Measurements from ENCODE around the gene TMEM86B.
"Not testable (repeated sequence)": the region's sequence is repeated elsewhere in the genome, so short reads cannot be mapped to it uniquely, and the experiment has no call there.

The TMEM86B gene

DNA sequence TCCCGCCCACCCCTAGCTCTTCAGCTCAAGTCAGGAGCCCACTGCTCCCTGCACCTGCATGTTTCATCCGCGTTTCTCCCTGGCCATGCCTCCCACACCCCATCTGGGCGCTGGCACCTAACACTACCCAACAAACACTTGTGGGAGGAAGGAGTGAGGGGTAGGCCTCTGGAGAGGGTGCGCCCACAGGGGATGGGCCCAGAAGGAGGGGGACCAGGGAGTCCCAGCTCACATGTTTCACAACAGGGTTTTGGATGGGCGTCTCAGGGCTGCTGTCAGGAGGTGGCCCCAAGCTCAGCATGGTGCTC lies 12.1 kb upstream of the TMEM86B start:
- DNase-seq, result no peak

DNA sequence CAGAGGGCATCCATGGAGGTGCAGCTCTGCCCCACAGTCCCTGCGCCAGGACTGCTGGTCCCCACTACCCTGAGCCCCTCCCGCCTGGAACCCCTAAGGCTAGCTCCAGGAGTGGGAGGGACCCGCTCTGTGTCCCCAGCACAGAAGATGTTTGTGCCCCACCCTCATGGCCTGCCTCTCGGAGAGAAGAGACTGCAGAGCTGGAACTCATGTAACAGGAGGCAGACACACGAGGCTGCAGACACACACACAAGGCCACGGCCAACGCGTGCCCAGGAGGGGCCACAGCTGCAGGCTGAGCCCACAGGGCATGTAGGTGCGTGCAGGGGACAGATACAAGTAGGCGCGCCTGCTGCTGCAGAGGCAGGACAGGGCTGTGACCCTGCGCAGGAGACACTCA lies 10.4 kb upstream of the TMEM86B start:
- DNase-seq, result no peak

DNA sequence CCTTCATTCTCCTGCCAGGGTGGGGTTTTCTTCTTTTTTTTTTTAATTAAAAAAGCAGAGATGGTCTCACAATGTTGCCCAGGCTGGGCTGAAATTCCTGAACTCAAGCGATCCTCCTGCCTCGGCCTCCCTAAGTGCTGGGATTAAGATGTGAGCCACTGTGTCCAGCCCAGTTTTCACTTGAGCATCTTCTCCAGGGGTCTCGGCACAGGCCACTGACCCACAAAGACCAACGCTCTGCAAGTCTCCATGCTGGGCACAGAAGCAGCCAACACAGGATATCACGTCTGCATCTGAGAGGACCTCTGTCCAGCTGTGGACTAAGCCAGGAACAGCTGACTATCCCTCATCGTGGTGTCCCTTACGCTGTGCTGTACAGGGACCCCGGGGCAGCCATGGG lies 9.5 kb upstream of the TMEM86B start:
- DNase-seq, result no peak

DNA sequence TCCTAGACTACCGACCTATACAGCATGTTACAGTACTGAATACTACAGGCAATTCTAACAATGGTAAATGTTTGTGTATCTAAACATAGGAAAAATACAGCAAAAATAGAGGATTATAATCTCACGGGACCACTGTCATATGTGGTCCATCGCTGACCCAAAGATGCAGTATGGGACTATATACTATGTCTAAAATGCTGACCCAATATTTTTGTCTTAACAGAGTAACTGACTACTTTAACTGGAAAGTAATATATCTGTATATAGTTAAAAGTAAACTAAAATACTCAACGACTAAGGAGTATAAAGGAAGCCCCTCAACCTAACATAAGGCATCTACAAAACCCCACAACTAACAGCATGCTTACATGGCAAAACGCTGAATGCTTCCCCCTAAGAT lies 4.4 kb upstream of the TMEM86B start:
- DNase-seq, result no peak

DNA sequence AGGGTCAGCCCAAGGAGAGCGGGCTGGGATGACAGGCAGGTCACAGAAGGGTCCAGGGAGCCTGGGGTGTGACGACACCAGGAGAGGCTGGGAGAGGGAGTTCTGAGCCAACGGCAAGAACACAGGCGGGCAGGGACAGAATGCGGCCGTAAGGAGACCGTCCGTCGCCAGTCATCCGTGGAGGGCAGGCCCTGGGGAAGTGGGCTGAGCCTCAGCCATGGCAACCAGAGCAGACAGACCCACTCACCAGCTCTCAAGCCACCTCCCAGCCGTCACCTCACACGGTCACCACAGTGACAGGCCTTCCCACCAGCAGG lies 3.7 kb upstream of the TMEM86B start:
- no peak for DNase-seq

DNA sequence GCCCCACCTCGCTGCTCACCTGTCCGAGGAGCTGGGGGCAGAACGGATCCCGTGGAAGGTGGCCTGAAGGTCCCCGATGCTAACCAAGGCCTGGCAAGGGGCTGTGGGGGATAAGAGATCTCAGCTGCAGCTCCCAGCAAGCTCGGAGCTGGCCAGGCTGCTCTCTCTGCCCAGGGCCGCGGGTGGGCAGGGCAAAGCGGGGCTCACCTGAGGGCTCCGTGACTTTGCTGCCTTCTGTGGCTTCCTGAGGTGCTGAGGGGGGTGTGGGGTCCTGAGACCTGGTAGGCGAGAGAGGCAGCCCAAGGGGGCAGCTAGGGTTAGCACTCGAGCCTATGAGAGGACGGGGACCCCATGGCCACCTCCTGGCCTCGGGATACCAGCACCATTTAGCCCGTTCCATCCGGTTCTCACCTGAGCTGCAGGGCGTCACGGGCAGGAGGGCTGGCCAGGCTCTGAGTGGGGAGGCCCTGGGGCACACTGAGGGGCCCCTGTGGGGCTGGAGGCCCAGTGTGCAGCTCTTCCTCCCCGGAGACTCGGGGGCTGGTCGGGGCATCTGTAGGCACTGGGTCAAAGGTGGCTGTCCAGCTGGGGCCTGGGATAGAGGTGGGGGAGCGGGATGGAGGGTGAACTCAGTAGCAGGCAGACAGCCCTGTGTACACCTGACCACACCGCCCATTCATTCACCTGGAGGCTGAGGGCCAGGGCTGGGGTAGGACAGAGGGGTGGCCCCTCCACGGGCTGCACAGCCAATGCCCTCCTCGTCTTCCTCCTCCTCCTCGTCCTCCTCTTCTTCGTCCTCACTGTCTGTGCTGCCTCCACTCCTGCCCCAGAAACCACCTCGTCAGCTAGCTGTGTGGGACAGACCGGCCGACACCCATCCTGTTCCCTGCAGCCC lies 3.1 kb upstream of the TMEM86B start:
- no peak for DNase-seq

DNA sequence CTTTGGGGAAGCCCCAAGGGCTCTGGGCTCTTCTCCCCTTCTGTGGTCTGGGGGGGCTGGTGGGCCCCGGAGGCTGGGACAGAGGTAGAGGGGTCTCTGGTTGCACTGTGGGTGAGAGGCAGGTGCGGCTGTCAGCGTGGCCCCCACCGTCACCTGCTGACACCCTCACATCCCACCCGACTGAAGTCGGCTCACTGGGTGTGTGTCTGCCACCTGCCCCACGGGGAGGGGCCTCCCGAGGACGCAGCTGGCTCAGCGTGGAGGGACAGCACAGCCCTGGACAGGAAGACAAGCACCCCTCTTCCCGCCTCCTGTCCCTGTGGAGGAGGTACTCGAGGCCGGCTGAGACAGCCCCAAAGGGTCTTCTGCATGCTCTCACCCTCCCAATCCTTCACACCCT lies 2.2 kb upstream of the TMEM86B start:
- no peak for DNase-seq

DNA sequence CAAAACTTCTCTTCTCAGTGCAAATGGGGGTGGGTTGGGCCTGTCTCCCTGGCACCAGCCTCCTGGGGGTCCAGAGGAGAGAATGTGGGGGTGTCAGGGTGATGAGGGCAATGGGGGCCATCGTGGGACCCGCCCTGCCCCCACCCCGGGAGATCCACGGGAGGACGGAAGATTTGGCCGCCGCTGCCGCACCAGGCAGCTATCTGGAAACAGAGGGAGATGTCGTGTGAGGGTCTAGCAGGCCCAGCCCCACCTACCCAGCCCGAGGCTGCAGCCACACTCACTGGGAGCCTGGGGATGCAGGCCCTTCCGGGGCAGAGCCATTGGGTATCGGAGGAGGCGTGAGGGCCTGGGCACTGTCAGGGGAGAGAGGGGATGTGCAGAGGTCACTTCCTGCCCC lies 1.8 kb upstream of the TMEM86B start:
- DNase-seq, result no peak

DNA sequence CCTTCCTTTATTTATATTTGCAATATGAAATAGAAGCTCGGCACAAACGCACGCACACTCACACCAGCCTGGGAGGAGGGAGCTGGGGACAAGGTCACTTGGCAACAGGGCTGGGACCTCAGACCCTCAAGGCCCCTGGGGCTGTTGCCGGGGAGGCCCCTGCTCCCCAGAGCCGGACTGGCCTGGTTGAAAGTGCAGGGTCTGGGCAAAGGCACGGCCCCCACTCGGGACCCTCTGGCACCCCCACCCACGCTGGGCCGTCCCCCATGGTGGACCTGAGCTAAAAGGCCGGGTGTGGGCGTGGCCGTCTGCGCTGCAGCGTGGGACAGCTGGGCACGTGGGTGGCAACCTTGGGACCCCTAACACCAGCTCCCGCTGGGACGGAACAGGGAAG lies 1.2 kb upstream of the TMEM86B start:
- DNase-seq, result no peak

DNA sequence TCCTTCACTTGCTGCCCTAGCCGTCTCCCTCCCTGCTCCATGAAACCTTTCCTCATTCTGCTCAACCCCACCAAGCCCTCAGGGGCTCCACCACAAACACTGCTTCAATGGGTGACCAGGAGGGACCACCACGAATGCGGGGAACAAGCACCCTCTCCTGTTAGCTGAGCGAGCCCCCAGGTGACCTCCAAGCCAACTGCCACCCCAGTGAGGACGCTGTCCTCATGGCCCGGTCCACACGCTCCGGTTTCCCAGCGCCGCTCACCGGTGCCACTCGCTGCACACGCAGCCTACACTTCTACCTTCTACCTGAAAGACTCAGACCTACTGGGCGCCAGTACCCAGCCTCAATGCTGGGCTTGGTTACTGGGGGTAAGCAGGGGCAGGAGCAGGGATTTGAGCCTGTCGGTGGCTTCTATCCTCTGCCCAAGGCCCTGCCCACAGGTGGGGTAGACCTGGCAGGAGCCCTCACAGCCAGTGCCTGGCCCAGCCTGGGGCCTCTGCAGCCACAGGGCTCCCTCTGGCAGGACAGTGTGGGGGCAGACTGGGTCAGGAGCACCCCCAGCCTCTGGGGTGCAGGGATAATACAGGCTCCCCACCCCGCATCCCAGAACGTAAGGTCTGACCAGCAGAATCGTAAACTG lies 704 bp upstream of the TMEM86B start:
- no peak for DNase-seq

DNA sequence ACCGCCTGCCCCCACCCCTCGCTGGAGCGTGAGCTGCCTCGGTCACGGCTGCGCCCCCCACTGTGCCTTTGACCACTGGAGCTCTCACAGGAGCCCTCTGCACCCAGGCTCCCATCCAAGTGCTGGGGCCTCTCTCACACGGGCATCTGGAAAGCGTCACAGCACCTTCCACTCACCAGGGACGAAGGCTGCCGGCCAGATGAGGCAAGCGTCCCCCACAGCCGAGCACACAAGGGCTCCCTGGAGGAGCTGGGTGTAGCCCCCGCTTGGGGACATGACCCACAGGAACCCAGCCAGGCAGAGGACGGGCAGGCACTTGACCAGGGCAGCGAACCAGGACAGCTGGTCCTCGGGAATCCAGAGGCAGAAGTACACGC lies 560 bp downstream of the TMEM86B start:
- no peak for DNase-seq

DNA sequence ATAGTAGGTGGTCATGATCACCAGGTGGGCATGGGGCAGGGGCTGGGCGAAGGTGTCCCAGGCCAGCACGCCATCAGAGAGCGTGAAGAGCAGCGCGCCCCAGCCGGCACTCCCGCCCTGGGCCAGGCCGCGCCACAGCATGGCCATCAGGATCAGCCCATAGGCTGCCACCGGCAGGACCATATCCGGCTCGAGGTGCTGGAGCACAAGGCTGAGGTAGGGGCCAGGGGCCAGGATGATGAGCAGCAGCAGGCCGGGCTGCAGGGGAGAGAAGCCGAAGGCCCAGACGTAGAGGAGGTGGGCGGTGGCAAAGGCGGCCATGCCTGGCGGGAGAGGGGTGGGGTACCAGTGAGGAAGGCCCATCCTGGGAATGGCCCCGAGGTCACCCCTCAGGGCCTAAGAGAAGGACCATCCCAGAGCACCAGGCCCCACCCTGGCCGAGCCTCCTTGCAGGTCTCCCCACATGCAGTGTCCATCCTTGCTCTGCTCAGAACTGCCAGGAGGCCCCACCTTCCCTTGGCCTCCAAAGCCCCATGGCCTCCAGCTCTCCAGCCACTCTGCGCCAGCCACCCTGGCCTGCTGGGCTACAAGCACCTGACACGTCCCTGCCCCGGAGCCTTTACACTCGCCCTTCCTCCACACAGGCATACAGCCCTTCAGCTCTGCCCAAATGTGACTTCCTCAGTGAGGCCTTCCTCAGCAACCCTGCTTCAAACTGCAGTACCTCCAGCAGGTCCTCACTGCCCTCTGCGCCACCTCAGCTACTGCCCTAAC lies 1.1 kb downstream of the TMEM86B start:
- no peak for DNase-seq

DNA sequence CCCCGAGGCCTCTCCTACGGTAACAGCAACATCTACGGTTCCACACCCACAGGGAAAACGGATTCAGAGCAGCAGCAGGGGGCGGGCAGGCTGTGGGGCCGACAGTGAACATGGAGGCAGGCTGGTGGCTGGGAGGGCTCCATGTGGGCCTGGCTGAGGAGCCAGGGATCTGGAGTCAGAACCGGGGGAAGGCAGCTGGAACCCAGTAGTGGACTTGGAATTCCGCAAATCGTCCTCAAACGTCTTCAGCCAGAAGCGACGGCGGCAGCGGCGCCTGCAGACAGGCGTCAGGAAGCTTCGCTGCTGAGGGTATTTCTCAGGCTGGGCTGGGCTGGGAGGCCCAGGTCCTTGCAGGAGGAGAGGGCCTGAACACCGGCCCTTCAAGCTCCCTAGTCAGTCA lies 1.8 kb downstream of the TMEM86B start:
- no peak for DNase-seq

DNA sequence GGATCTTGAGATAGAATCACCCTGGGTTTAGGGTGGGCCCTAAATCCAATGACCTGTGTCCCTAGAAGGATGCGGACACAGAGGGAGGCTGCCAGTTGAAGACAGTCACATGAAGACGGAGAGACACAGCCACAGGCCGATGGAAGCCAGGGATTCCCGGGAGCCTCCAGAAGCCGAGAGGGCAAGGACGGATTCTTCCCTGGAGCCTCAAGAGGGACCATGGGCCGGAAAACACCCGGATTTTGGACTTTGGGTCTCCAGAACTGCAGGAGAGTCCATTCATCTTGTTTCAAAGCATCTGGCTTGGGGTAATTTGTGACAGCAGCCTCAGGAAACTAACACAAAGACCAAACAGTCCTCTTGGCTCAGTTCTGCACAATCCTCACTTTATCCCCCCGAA lies 2.3 kb downstream of the TMEM86B start:
- no peak for DNase-seq

DNA sequence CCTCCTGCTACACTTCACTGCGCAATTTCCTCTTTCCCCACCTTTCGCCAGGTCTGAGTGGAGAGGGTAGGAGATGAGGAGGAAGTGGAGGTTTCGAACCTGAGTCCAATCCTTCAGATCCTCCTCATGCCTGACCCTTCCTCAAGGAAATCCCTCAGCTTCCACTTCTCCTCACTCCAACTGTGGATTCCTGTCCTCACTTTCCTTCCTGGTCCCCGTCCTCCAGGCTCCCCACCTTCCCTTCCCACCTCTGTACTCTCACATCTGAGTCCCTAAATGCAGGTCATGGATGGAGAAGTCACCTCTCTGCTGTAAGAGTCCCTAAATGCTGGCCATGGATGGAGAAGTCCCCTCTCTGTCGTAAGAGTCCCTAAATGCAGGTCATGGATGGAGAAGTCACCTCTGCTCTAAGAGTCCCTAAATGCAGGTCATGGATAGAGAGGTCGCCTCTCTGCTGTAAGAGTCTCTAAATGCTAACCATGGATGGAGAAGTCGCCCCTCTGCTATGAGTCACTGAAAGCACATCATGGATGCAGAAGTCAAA lies 3.1 kb downstream of the TMEM86B start:
- DNase-seq, result no peak

DNA sequence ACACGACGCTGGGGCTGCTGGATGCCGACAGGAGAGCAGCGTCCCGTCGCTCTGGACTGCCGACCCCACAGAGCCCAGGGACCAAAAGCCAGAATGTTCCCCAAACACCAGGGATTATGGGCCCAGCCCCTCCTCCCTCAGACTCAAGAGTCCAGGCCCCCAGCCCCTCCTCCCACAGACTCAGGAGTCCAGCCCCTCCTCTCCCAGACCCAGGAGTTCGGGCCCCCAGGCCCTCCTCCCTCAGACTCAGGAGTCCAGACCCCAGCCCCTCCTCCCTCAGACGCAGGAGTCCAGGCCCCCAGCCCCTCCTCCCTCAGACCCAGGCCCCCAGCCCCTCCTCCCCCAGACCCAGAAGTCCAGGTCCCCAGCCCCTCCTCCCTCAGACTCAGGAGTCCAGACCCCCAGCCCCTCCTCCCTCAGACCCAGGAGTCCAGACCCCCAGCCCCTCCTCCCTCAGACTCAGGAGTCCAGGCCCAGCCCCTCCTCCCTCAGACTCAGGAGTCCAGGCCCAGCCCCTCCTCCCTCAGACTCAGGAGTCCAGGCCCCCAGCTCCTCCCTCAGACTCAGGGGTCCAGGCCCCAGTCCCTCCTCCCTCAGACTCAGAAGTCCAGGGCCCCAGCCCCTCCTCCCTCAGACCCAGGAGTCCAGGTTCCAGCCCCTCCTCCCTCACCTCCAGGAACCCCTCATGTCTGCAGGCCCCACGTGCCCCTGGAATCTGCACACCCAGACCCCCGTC lies 3.7 kb downstream of the TMEM86B start:
- DNase-seq, result not testable (repeated sequence)

DNA sequence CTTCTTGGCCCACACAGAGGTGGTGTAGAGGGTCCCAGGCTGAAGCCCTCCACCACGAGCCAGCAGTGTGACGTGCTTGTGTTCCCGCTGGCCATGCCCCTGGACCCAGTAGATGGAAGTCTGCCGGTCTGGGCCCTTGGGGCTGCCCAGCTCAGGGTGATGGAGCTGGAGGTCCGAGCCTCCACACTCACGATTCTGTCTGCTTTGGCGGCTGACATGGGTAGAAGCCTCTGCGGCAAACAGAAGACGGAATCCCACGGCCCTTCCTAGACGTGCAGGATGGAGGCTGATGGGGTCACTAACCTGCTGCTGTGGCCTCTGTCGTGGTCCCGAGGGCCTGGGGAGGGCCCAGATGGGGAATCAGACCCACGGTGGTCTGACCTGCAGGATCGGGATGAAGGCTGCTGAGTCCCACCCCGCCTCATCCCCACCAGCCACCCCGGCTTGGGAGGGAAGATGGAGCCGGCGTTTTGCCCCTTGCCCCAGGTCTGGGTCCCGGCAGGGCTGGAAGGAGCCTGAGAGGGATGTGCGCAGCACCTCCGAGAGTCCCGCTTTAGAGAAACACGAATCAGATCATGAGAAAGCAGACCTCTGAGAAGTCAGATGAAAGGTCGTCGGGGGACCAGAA lies 4.4 kb downstream of the TMEM86B start:
- DNase-seq, result no peak

DNA sequence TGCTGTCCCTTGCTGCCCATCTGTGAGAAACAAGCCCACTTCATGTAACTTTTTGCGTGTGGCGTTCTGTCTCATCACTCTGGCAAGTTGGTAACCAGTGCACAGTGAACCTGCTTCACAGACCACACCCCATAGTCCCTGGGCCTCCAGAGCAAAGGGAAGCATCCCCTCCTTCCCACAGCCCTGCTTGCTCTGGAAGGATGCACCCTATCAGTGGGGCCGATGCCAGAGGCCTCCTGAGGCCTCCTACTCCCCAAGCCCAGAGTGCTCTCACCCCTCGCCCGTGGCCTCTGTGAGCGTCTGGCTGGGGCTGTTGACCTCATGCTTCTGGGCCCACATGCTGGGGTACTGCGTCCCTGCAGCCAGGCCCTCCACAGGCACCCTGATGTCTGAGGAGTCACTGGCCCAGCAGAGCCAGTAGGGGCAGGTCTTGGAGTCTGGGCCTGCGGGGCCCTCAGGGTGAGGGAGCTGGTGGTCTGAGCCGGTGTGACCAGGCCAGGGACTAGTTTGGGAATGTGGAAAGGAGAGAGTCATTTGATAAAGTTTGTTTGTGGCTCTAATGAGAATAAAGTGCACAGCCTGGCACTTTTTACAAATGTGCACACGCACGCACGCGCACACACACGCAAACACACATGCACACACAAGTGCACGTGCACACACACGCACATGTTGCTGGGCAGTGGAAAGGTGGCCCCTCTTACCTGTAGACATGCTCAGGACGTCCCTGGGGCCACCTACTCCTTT lies 5.1 kb downstream of the TMEM86B start:
- DNase-seq, result no peak

DNA sequence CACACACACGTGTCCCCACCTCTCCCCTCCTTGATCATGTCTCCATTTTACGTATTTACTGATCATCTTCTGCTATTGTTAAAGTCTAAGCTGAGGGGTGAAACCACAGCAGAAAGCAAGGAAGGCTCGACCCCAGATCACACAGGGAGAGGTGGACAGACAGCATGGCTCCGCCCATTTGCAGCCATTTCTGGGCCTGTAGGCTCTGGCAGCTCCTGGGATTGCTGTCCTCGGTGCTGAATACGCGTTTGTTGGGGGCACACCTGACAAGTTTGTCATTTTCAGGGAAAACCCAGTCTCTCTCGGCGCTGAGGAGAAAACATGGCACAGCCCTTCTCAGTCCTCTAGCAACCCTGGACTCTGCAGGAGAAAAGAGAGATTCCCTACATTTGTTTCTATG lies 8.0 kb downstream of the TMEM86B start:
- no peak for DNase-seq

DNA sequence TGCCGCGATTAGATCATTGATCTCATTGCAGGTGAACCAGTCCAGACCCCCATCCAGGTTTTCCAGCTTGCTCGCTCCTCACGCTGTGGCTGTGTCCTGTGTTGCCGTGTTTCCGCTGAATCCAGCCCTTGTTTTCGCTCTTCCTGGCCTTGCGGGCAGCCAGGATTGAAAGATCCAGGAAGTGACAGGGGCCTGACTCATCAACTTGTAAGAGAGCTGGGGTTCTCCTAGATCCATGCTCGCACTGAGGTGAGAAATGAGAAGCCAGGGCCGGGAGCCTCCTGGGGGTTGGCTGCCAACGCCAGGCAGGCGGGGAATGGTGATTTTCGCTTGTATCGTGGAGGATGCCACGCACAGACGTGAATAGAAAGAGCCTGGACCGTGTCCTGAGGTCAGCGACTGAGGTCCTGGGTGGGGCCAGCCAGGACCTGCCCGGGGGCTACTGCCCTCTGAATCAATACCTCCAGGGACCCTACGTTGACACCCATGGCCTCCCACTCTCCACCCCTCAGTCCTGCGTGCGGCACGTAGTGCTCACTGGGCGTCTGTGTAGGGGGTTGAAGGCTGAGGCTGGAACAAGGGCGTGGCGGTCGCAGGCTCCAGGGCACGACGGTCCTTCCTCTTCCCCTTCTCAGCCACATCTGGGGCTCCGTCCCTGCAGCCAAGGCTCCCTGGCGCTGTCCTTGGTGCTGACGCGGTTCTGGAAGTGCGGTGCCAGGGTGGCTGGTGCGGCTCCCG lies 11.9 kb downstream of the TMEM86B start:
- peak; percentile 100 for DNase-seq

DNA sequence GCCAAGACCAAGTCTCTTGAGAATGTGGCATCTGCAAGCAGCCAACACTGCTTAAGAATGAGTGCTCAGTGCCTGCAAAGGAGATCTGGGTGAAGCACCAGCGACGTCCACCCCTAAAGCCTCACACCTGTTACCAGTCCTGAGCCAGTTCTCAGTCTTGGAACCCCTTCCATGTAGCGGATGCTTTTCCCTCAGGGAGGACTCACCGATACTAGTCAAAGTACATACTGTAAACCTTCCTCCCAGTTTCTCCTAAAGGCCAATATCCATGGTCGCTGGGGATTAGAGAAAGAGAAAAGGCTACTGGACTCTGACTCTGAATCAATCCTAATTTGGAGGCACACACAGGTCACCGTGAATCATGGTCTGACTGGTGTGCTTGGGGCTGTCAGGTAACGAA lies 15.0 kb downstream of the TMEM86B start:
- no peak for DNase-seq
